Subcutaneous adipose tissue (tissue), 4 donors: ENCODE data around the gene DESI1. TPM values are rescaled to one million over a fixed set of nuclear protein-coding genes. Genes with fewer than 3 reads are reported as not detected.

Experiments used
- small RNA-seq: library from RNA; depleted of rRNA; stranded (forward); fragments of <200 nt; gene quantifications from one replicate; pipeline ENCODE3, GENCODE V24; 2016
- total RNA-seq, 4 donors: library from RNA; depleted of rRNA; stranded (reverse); fragments of >200 nt; gene quantifications; one replicate each; pipeline ENCODE4 v1.1.0, GENCODE V29; 2016
- TF ChIP-seq, protein P1 (sequence below): fragments of 450-650 bp; IDR thresholded peaks from one replicate; pipeline ENCODE4 v1.5.1; 2016; ENCODE audit warnings: low read depth, mild to moderate bottlenecking, control low read depth, antibody characterized with exemption, moderate library complexity

Gene DESI1
- total RNA-seq, 4 donors from 2014 or later, result 9.2 to 29.0 (median 17.8) TPM

GRCh38 chr22:41550952-41551491 lies 69.8 kb downstream of the DESI1 start:
- TF ChIP-seq, protein P1, sequence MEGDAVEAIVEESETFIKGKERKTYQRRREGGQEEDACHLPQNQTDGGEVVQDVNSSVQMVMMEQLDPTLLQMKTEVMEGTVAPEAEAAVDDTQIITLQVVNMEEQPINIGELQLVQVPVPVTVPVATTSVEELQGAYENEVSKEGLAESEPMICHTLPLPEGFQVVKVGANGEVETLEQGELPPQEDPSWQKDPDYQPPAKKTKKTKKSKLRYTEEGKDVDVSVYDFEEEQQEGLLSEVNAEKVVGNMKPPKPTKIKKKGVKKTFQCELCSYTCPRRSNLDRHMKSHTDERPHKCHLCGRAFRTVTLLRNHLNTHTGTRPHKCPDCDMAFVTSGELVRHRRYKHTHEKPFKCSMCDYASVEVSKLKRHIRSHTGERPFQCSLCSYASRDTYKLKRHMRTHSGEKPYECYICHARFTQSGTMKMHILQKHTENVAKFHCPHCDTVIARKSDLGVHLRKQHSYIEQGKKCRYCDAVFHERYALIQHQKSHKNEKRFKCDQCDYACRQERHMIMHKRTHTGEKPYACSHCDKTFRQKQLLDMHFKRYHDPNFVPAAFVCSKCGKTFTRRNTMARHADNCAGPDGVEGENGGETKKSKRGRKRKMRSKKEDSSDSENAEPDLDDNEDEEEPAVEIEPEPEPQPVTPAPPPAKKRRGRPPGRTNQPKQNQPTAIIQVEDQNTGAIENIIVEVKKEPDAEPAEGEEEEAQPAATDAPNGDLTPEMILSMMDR, result no peak

DNA sequence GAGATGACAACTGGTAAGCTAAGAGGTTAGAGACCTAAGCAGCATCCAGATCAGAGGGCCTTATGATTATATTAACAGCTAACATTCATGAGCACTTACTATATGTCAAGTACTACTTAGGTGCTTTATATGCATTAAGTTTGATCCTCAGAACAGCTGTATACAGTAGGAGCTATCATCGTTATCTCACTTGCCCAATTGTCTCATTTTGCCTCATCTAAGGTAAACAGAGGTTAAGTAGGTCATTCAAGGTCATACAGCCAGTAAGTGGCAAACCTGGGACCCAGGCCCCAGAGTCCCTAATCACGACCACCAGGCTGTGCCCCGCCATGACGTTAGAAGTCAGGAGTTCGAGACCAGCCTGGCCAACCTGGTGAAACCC lies 72.0 kb downstream of the DESI1 start:
- TF ChIP-seq, protein P1, result no peak

Small RNA genes within 50 kb of the gene (small RNA-seq; reads per million reads assigned to genes)
- 0.49 reads per million for gene RF00019

Other genes with a start within 250 kb of the DESI1 start
- gene TEF, start 239.1 kb downstream of the DESI1 start, total RNA-seq, result 10 to 100 TPM; 12.1 to 30.1 (median 18.5) TPM
- gene TOB2, start 174.2 kb downstream of the DESI1 start, total RNA-seq, result 10 to 100 TPM; 35.5 to 80.6 (median 43.9) TPM
- gene PHF5A, start 152.4 kb downstream of the DESI1 start, total RNA-seq, result 10 to 100 TPM; 17.3 to 48.4 (median 34.6) TPM
- gene ACO2, start 151.9 kb downstream of the DESI1 start, total RNA-seq, result 100 to 1,000 TPM in 1 of 4 donors, 10 to 100 TPM in 3; 78.7 to 218 (median 90.0) TPM
- 10 to 100 TPM; 10.2 to 30.3 (median 19.9) TPM for gene POLR3H, start 76.6 kb downstream of the DESI1 start, total RNA-seq
- gene CSDC2, start 60.0 kb downstream of the DESI1 start, total RNA-seq, result under 1 TPM in 2 of 4 donors, not detected in 2; 0.22 to 0.51 TPM
- gene PMM1, start 31.2 kb downstream of the DESI1 start, total RNA-seq, result 100 to 1,000 TPM in 1 of 4 donors, 10 to 100 TPM in 3; 38.6 to 182 (median 81.7) TPM
- gene XRCC6, start 252 bp upstream of the DESI1 start, total RNA-seq, result 100 to 1,000 TPM; 151 to 186 (median 169) TPM
- gene SNU13, start 67.8 kb upstream of the DESI1 start, total RNA-seq, result 100 to 1,000 TPM in 1 of 4 donors, 10 to 100 TPM in 3; 65.2 to 106 (median 88.6) TPM
- 10 to 100 TPM in 2 of 4 donors, 1 to 10 TPM in 1, under 1 TPM in 1; 0.16 to 13.6 (median 6.3) TPM for gene MEI1, start 78.5 kb upstream of the DESI1 start, total RNA-seq
- gene CCDC134, start 179.6 kb upstream of the DESI1 start, total RNA-seq, result 1 to 10 TPM in 3 of 4 donors, under 1 TPM in 1; 0.98 to 5.1 (median 2.6) TPM
- gene SREBF2, start 212.1 kb upstream of the DESI1 start, total RNA-seq, result 10 to 100 TPM; 21.4 to 28.0 (median 25.3) TPM